HG03108 (cell line): ENCODE data around the gene PDGFD.

Source experiments
- ATAC-seq: cut with Tn5 transposase; IDR thresholded peaks from one replicate; pipeline ENCODE4 v1.9.1; 2021; ENCODE audit warnings: moderate library complexity; ENCODE audit not compliant: unreplicated experiment

Gene PDGFD

GRCh38 chr11:104005234-104005855 lies 158.6 kb downstream of the PDGFD start:
- no peak for ATAC-seq

GRCh38 chr11:104003491-104003890 lies 160.5 kb downstream of the PDGFD start:
- no peak for ATAC-seq

- ATAC-seq, result no peak
These were observed 162.3 kb downstream of the PDGFD start for GRCh38 chr11:104001561-104002056.

- no peak for ATAC-seq
These were observed 163.1 kb downstream of the PDGFD start for GRCh38 chr11:104000798-104001197.

GRCh38 chr11:103998826-103999508 lies 165.0 kb downstream of the PDGFD start:
- no peak for ATAC-seq

DNA sequence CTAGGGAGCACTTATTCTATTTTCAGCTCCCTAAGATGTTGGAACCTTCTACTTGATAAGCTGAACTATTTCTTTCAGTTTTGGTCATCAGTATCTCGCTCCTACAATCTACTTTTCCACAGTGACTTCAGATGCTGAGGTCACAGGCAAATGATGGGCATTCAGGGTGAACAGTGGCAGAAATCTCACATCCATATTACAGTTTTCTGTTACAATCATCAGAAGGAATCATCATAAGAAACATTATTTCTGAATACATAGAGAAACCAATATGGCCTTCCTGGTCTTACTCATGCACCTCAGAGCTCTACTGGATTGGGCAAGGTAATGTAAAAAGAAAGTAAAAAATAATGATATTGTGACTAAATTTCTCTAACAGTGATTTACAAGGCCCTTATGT lies 166.9 kb downstream of the PDGFD start:
- no peak for ATAC-seq

DNA sequence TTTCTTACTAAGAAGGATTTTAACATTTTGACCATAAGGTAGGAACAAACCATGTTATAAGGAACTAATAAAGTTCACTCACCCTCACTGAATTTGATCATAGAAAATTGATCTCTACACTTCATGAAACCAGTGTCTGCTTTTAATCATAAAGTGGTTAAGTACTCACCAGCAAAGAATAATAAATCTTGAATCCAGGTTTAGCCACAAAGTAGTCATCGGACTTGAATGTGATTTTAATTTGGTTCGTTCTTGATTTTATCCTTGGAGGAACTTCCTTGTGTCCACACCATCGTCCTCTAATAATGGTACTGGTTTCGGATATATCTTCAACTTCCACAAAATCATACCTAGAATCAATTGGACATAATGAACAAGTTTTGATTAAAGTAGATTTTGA lies 168.1 kb downstream of the PDGFD start:
- ATAC-seq, result no peak

DNA sequence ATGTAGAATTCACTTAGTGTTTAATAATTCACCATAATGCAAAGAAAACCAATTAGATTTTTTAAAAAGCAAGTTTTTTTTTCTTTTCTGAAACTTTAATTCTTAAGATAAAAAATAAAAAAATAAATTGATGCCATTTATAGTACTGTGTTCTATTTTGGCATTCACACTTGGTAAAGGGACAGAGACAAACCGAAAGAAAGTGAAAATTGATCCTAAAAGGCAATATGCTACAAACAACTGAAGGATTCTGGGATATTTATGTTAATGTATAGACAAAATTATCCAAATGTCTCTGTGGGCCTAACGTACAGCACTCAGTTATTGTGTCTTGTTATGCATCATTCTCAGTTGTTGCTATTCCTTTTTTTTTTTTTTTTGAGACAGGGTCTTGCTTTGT lies 169.4 kb downstream of the PDGFD start:
- ATAC-seq, result no peak

DNA sequence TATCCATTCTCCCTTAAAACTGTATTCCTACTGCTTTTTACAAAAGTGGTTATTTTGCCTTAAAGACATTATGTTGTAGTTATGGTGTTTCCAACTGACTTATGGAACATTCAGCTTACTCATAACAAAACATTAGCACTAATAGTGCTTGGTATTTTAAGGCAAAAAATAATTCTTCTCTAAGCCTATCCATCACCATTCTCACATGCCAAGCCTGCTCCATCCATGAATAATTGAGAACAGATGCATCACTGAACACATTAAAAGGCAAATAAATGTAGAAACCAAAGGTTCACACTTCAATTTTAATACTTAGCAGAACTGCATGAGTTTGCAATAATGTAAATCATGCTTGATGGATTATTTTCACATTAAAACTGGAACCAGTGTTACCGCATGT lies 169.9 kb downstream of the PDGFD start:
- ATAC-seq, result no peak

- ATAC-seq, result no peak
These were observed 170.4 kb downstream of the PDGFD start for GRCh38 chr11:103993507-103993906.

GRCh38 chr11:103988595-103988969 lies 175.4 kb downstream of the PDGFD start:
- no peak for ATAC-seq

DNA sequence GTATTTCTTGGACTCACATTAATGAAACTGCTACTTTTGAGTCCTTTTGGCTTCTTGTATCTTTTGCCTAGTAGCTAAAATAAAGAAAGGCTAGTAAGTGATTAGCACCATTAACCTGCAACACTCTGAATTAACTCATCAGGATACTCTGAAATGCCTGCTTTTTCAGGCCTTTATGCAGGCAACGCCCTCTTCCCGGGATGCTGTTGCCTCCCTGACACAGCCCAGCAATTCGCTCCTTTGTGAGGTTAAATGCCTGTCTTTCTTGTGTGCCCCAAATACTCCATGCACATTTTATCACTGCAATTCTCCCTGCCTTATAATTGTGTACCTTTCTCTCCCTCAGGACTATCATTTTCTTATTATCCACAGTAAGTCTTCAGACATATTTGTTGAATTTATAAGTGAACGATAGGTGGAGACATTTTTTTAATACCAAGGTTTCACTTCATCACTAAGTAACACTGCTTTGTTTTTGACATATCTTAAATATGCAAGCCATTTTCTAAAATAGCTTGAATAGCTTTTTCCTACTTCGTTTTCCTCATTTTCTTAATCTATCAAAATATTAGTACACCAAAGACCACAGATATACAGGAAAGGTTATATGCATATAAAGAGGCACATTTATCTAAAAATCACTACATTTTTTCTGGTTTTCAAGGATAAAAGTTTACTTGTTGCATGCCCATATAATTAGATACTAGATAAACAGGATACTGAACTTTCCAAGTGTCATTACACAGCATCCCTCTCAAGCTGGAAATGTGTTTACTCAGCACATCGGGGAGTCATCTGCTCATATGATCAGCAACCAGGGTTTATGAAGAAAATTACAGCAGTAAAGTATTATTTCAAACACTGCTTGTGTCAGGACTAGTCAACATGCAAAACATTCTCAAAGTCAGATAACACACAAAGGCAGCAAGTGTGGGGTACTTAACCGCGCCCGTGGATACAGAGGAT lies 176.0 kb downstream of the PDGFD start:
- ATAC-seq, result no peak

DNA sequence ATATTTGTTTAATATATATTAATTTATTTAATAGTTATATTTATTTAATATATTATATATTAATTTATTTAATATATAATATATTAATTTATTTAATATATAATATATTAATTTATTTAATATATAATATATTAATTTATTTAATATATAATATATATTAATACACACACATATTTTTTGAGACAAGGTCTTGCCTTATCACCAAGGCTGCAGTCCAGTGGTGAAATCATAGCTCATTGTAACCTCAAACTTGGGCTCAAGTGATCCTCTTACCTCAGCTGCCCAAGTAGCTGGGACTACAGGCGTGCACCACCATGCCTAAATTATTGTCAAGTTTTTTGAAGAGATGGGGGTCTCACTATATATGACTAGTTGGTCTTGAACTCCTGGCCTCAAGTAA lies 178.9 kb downstream of the PDGFD start:
- no peak for ATAC-seq

GRCh38 chr11:103980108-103980507 lies 183.8 kb downstream of the PDGFD start:
- no peak for ATAC-seq

GRCh38 chr11:103978616-103979595 lies 185.0 kb downstream of the PDGFD start:
- no peak for ATAC-seq

- no peak for ATAC-seq
These were observed 191.9 kb downstream of the PDGFD start for GRCh38 chr11:103972013-103972412.

GRCh38 chr11:103970701-103971249 lies 193.2 kb downstream of the PDGFD start:
- ATAC-seq, result peak; percentile 94

DNA sequence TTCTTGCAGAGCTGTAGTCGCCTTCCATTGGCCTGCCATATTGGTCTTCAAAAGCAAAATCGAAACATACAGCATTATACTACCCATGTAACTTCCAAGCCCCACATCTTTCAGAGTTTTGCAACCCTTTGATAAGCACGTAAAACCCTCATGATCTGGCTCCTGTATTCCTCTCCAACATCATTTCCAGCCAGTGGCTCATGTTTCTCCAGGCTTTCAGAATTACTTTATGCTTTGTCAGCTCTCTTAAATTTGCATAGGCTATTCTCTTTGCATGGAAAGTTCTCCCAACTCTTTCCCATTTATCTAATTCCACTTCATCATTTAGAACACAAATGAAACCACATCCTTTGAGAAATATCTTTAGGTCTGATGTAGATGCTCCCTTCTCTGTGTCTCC lies 195.3 kb downstream of the PDGFD start:
- ATAC-seq, result no peak

DNA sequence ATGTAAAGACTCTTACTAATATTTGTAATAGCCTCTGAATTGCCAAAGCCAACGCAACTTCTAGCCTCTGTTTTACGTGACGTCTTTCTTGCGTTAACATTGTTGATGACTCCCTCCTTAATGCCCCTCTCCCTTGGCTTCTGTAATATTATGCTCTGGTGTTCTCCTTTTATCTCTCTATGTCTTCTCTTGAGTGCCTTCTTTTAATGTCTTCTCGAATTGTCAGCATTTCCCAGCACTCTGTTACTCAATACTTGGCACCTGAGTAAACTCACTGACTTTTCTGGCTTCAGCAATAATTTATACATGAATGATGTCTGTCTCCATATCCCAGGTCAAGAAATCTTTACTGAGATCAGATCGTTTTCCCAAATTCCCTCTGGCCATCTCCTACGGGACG lies 196.0 kb downstream of the PDGFD start:
- no peak for ATAC-seq

- ATAC-seq, result no peak
These were observed 199.6 kb downstream of the PDGFD start for GRCh38 chr11:103964390-103964789.
